Amygdala (tissue), 56 donors: ENCODE data around the gene POU3F2.

Experiments
- DNase-seq, 56 donors: peaks; one replicate each; lab custom pipeline; 2025; lab: John Stamatoyannopoulos, UW

POU3F2 gene

DNA sequence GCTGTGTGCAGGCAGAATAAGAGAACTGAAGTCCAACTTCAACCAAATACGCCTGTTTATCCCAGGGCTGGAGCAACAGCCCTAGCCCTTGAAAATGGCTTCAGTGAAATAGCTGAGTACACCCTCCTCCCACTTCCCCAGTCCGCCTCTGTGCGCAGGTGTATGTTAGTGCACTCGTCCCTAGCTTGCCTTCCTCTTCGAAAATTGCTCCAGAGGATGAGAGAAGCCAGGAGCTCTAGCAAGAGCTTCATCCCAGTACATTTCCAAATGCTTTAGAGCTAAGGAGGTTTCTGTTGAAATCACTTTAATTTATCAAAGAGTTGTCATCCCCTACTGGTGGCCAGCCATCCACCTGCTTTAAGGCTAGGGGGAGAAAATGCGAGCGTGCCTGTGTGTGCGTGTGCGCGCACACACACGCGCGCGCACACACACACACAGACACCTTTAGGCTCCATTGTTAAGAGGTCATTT is 5.4 kb upstream of the POU3F2 start:
- no peak for DNase-seq

- DNase-seq = no peak
These were observed 4.2 kb upstream of the POU3F2 start for GRCh38 chr6:98830146-98830545.

GRCh38 chr6:98831057-98831958 is 3.1 kb upstream of the POU3F2 start:
- peak in 14 of 56 donors; percentile 20 to 60 (median 45) for DNase-seq

DNA sequence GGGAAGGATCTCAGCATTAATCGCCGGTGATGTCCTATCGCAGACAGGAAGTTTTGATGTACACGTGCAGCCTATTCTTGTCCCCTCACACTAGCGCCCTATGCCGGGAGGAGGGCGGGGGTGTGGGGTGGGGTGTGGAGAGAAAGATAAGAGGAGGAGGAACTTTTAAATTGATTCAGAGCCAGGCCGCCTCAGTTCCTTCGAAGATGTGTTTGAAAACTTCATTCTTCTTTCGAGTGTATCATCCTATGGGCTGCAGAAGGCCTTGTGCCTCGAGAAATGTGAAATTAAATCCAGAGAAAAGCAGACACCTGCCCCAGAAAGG is 2.5 kb upstream of the POU3F2 start:
- DNase-seq = no peak

GRCh38 chr6:98832284-98833056 is 1.9 kb upstream of the POU3F2 start:
- peak in 50 of 56 donors; percentile 34 to 87 (median 72) for DNase-seq

DNA sequence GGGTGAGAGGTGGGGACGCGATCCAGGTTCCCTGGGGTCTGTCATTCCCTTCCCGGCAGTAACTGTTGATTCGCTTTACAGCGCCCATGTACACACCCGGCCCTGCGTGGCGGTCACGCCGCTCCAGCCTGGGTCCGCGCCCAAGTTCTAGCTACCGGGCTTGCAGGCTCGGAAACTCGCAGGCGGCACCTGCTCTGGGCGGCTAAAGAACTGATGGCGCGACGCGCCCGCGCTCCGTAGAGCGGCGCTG is 1.4 kb upstream of the POU3F2 start:
- DNase-seq = peak in 21 of 56 donors; percentile 24 to 84 (median 62)

- DNase-seq = peak in 27 of 56 donors; percentile 23 to 85 (median 69)
These were observed 891 bp upstream of the POU3F2 start for GRCh38 chr6:98833307-98834059.

- DNase-seq = peak in 5 of 56 donors; percentile 47 to 68 (median 57)
These were observed 1.0 kb downstream of the POU3F2 start for GRCh38 chr6:98835149-98836024.

- peak in 36 of 56 donors; percentile 16 to 78 (median 59) for DNase-seq
These were observed 1.9 kb downstream of the POU3F2 start for GRCh38 chr6:98836025-98836961.

DNA sequence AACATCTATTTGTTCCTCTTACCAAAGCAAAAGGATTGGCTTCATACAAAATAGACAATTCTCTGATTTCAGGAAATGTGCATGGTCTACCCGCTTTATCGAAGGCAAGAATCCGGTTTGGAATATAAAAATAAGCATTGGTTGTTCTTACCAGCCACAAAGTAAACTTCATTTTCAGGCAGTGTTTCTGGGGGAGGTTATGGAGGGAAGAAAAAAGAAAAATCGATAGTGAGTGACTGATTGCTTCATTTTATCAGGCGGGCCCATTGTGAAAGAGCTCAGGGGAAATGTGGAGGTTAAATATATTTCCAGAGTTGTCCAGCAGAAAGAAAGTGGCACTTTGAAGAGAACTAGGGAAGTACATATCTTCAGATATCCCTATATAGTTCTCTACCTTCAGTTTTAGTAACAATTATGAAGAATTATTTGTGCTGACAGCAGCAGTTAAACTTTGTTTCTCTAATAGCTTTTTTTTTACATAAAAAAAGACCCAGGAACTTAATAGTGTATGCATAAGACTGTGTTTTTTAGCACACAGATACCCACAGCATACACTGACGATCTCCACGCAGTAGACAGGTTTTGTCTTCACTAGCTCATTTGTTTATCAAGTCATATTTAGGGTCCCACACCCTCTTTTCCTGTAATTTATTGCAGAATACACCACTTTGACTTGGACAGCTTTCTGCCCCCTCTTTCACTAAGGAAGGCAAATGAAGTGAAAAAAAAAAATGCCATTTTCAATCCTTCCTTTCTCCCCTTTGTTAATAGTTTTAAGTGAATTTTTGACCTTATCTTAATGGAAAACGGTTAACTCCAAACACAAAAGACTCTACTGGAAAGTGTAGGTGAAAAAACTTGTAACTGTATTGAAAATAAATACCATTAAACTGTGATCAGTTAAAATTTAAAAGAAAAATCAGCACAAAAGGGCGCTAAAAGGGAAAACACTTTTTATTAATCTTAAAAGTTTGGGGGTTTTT is 2.9 kb downstream of the POU3F2 start:
- no peak for DNase-seq

GRCh38 chr6:98838032-98838431 is 3.7 kb downstream of the POU3F2 start:
- DNase-seq = no peak

DNA sequence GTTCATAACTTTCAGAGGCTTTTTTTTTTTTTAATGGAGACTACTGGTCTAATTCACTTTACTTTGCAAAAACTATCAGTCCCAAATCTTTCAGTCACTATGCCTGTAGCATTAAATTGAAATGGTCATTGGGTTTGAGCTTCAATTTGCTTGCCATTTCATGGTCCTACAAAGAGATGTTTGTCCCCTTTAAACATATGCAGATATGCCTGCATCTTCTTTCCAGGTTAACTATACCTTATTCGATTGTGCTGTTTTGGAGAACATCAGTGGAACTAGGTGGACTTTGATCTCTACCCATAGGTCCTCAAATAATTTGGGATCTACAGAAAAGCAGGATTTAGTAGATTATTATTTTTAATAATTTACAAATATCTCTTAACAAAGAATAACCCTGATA is 4.6 kb downstream of the POU3F2 start:
- DNase-seq = no peak

GRCh38 chr6:98839781-98840361 is 5.5 kb downstream of the POU3F2 start:
- peak in 24 of 56 donors; percentile 16 to 76 (median 43) for DNase-seq

DNA sequence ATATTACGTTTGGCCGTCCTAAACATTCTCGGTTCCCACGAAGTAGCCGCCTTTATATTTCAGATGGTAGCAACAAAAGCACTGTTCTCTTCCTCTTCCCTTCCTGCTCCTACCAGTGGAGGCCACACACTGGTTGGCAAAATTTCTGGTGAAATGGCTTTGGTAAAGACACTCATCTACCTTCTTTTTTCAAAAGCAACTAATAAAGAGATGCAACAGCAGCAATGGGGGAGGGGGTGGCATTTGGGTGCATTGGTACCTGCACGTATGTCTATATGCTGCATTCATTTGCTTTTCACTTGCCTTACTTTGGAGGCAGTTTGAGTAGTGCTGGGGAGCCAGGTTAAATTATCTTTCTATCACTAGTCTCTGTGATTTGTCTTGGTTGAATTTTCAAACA is 6.0 kb downstream of the POU3F2 start:
- DNase-seq = peak in 2 of 56 donors; percentile 1 to 23

GRCh38 chr6:98840996-98841513 is 6.7 kb downstream of the POU3F2 start:
- DNase-seq = peak in 1 of 56 donors; percentile 1

GRCh38 chr6:98841621-98842341 is 7.4 kb downstream of the POU3F2 start:
- DNase-seq = no peak
